Urothelium cell line (cell line): ENCODE data around the gene HDGF.

Experiments
- DNase-seq: peaks from one replicate; pipeline ENCODE4 v3.0.0; 2011; ENCODE audit warnings: low spot score, mixed read lengths
- FAIRE-seq: peaks from 2 replicates; lab custom pipeline; 2011; peaks lifted over from hg19 to GRCh38; lab: Jason Lieb, UNC

The HDGF gene

DNA sequence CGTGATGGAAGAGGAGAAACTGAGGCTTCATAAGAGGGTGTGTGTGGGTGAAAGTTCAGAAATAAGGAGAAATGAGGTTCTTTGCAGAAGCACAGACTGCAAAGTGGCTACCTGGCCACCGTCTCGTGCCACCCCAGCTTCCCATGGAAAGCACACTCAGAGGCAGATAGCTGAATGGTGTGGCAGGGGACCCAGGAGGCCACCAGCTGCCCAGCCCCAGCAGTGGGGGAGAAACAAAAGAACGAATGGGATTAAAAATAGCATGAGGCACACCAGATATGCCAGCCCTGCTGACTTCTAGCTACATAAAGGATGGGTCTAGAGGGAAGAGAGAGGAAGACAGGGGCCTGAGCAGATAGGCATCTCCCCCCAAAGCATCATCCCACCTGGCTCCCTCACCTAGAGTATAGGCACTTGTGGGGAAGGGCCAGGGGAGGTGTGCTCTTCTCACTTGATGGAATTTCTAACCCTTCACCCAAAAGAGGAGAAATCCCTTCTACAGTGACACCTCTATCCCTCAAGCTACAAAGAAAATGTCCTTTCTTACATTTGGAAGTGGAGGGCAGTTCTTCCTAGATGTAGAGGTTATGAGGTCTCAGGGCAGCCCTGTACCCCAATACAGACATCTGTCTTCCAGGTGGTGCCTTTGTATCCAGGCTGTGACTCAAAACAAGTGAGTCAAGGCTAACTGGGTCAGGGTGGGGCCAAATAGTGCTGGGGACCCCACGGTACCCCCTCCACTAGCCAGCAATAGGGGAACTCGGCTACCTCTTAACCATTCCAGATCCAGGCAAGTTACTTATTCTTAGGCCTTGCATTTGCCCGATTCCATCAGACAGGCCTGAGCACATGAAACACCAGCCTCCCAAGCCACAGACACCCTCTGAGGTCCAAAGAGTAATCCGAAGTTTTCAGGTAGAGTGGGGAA is 3.5 kb downstream of the HDGF start:
- no peak for FAIRE-seq
- DNase-seq, result no peak

DNA sequence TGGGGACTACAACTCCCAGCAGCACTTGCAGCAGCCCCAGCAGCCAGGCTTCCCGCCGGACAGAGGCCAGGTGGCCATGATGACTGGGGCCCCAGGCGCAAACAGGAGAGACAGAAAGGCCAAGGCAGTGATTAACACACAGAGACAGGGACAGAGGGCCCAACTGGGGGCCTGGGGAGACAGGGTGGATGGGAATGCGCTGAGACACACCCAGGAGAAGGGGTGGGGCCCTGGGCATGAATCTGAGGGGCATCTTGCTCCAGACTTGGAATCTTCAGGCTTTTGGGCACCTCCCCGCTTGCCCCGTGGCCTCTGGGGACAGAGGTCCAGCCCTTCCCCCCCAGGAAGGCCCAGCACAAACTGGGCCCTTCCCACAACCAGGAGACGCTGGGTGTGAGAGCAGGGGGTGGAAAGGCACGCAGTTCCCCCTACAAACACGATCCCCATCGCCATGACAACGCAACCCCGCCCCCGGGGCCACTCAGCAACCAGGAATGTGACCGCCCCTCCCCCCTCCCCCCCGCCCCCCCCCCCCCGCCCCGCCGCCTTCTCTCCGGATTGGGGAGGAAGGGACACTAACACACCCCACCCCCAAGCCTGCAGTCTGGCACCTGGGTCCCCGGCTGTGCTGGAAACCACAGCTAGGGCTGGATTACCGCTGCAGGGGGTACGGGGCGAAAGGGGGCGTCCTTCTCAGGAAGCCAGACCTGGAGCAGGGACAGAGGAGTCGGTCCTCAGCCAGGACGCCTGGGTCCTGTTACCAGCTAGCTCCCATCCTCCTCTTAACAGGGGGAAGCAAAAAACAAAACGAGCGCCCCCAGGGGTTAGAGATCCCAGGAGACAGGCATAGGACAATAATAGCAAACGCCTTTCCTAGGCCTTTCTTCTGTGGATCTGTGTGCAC is 4.5 kb downstream of the HDGF start:
- DNase-seq (peak; percentile 89), FAIRE-seq (no peak)

DNA sequence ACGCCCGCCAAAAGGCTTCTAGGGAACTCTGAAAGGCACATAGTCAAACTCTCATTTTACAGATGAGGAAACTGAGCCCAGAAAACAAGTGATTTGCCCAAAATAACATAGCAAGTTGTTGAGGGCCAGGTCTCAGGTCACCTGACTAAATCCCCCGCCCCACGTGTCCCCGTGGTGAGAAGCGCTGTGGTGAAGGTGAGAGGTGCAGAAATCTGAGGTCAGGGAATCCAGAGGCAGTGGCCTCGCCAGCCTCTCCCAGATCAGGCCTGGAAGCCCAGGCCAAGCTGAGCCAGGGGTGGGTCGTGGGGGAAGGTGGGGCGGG is 5.1 kb downstream of the HDGF start:
- FAIRE-seq (no peak), DNase-seq (no peak)

DNA sequence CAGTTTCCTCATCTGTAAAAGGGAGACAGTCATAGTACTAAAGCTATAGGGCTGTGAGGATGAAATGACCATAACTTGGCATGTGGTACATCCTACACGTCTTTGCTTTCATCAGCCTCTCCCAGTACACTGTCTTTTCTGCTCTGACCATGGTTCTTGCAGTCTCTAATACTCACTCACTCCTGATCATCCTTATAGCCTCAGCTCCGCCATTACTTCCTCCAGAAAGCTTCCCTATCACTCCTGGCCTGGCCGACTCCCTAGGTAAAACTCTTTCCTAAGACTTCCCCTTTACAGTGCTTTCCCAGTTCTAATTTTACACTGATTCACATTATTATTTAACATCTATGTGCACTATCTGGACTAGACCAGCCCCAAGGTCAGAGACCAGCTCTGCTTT is 5.6 kb downstream of the HDGF start:
- FAIRE-seq, result no peak

DNA sequence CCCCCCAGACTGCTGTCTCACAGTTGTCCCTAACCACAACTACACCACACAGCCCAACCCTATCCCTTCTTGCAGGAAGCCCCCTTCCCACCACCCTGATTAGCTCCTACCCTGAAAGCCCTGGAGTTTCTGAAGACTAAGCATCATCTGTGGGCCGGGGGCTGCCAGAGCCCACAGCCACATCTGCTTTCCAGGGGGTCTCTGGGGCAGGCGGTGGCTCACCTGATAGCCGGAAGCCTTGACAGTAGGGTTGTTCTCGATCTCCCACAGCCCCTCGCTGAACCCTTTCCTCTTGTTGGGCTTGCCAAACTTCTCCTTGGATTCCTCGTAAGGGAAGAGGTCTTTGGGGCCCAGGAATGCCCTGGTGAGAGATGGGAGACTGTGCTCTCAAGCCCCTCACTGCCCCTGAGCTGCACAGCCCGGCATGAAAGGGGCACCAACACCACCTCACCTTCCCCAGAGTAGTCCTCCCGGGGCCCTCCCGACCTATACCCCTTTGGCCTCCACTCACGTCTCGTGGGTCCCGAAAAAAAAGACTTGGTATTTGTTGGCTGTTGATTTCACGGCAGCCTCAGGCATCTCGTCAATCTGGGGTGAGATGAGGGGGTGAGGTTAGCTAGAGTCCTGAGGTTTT is 6.6 kb downstream of the HDGF start:
- DNase-seq (no peak), FAIRE-seq (no peak)

More for the DNA sequence above, 5.6 kb downstream of the HDGF start:
- no peak for DNase-seq

DNA sequence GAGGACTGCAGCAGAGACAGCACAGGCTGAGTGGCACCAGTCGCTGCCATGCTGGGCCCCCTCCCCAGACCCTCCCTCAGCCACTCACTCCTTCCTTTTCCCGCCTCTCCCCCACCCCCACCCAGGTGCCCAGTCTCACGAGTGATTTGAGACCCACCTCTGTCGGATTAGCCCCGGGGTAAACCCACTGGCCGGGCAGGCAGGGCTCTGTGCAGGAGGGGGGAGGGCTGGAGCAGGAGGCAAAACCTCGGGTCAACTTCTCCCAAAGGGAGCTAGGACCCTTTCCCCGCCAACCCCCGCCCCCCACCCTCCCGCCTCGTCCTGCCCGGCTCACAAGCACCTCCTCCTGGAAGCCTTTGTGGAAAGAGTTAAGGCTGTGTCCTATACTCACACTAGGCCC is 7.1 kb downstream of the HDGF start:
- no peak for DNase-seq
- FAIRE-seq, result no peak

DNA sequence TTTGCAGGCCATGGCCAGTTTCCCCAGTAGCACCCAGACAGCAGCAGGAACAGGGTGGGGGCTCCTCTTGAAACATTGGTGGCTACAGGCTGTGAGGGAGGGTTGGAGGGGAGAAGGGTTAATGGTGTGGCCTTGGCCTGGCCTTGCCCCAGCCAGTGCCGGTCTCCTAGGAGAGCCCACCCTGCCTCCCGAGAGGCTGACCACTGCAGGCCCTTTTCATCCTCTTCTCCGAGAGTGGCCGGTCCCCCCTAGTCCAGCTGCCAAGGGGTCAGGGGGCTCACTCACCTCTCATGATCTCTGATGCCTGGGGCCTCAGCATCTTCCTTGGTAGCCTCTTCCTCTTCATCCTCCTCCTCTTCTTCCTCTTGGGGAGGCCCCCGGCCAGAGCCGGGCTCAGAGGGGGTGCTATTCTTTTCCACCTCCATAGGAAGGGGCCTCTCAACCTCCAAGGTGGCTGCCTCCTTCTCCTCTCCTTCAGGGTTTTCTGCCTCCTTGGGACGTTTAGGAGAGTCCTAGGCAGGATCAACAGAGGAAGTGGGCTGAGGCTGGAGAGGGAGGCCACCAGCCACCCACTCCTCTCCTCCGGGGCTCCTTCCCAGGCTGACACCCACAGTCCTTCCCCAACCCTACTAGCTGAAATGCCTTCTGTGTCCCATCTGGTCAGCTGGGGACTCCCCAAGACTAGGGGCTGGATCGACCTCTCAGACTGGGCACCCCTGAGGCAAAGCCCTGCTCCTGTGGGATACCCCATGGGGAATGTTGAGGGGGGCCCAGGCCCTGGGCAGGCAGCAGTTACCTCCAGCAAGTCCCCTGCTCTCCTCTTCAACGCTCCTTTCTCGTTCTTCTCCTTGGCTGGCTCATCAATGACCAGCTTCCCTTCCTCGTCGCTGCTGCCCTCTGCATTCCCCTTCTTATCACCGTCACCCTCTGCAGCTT is 7.8 kb downstream of the HDGF start:
- no peak for FAIRE-seq
- no peak for DNase-seq

DNA sequence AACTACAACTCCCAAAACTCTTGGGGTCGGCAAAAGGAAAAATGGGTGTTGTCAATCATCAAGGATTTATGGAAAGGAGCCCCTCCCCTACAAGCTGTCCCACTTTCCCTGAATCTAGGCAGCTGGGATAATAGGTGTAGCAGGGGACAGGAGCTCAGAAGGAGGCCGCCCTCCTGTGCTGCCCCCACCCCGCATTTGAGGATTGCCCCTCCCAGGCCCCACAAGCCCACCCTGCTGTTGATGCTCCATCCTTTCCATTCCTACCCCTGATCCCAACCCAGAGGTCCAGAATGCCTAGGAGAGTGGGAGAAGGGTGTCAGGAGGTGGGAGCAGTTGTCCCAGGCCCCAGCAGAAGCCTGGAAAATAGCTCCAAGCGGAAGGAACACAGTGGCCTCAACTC is 8.7 kb downstream of the HDGF start:
- DNase-seq (no peak), FAIRE-seq (no peak)

DNA sequence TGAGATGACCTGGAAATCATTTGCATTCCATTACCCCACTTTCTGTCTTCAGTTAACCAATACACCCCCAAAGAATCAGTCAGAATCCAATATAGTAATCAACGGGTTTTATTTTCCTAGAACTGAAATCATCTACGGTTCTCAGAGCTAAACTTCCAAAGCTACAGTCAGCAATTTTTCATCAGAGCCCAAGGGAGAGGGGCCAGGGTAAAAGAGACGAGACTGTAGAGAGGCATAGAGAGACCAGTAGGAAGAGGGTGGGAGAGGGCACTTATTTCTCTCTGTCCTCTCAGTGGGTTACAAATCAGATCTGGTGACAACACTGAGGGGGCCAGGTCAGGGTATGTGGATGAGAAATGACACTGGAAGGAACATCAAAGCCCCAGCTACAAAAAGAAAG is 9.5 kb downstream of the HDGF start:
- no peak for FAIRE-seq

DNA sequence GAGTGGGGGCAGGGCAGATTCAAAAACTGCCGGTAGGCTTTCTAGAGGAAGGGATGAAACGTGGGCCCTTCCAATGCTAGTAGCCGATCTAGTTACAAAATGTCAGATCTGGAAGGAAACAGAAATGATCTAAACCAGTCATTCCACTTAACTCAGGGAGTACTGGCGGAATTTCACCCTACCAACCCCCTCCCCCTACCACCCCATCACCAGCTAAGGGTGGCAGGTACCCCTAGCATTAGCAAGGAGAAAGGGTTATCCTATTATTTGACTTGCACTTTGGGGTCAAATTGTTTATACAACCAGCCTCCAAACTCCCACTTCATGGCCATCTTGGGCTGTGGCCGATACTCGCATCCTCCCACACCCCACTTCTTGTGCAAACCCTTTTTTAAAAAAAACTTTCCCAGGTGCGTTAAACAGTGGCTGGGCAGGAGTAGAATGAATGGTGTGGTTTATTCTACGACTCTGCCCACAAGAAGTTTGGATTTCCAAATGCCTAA is 9.9 kb downstream of the HDGF start:
- DNase-seq (no peak), FAIRE-seq (no peak)

More for the DNA sequence above, 9.5 kb downstream of the HDGF start:
- no peak for DNase-seq

DNA sequence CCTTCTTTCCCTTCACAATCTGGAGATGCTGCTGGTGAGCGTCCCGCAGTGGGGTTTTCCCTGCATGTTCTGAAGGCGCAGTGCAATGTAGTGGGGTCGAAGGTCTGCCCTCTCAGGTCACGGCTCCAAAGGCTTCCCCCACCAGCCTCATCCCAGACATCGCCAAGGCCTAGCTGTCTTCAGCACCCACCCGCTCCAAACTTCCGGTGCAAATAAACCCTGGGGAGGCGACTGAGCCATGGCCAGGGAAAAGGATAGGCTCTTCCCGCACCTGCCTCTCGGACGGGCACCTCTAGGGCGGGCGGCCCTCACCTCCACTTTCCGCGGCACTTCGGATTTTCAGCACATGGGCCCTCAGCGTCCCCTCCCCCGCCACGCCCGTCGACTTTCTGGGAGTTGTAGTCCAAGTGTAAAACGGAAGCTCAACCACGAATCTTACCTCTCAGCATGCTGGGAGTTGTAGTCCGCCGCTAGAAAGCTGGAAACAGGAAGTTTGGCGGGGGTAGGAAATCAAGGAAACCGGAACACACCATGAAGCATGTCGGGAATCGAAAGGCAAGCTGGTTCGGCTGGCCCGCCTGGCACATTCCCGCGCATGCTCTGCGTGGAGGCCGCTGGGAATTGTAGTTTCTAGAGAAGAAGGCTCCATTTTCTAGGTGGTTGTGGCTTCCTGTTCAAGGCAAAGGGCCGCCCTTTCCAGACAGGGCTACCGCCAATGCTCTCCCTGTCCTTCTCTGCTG is 10.6 kb downstream of the HDGF start, which contains the start of gene MRPL24:
MRPL24 (minus strand) TSS at position 348 of the 740 bp plus-strand sequence. CDS start 2,384 bp downstream, outside the sequence.
- FAIRE-seq (no peak), DNase-seq (peak; percentile 95)

DNA sequence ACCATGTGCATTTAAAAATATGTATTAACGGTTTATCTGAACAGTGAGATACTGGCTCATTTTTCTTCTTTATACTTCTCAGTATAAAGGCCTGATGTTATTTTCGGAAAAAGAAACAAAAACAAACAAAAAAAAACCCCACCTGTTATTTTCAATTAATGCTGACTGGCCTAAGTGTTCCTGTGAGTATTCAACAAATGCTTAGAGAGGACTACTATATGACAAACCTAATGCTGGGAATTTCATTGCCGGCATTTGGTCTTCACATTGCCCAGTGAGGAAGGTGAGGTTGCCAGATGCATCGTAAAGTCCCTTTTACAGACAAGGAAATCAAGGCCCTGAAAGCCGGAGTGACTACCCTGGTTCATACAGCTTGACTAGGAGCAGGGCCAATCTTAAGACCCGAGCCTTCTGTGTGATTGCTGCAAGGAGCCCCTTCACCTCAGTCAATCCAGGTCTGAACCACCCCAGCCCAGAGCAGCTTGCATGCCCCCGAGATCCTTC is 11.2 kb downstream of the HDGF start:
- FAIRE-seq, result no peak
- no peak for DNase-seq

DNA sequence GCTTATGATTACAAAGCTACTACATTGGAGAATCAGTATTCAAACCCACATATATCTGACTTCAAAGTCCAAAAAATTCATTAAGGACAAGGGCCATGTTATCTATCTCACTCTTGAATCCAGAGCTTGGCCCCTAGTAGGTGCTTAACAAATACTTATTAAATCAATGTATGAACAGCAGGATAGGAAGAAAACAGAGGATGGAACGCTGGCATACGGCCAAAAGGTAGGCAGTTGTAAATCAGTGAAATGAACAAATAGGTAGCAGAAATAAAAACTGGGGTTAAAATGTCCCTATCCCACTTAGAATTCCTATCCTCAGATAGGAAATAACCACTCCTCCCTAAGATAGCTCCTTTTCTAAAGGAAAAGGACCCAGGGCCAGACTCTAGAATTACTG is 12.6 kb downstream of the HDGF start:
- FAIRE-seq, result no peak
- DNase-seq, result no peak

DNA sequence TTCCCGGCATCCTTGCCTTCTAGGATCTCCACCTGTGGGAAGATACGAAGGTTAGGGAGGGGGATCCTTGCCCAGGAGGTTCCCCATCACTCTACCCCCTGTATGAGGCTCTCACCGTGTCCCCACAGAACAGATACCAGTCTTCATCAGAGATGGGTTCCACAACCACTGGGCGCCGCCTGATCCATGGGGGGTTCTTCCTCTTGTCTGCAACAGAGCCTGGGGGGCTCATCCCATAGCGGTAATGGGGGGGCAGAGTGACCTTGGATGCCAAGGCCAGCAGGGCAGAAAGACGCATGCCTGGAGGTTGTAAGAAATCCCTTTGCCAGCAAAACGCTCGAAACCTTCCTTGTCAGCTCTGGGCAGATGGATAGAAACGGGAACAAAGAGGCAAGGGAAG is 13.1 kb downstream of the HDGF start:
- DNase-seq (no peak), FAIRE-seq (no peak)

DNA sequence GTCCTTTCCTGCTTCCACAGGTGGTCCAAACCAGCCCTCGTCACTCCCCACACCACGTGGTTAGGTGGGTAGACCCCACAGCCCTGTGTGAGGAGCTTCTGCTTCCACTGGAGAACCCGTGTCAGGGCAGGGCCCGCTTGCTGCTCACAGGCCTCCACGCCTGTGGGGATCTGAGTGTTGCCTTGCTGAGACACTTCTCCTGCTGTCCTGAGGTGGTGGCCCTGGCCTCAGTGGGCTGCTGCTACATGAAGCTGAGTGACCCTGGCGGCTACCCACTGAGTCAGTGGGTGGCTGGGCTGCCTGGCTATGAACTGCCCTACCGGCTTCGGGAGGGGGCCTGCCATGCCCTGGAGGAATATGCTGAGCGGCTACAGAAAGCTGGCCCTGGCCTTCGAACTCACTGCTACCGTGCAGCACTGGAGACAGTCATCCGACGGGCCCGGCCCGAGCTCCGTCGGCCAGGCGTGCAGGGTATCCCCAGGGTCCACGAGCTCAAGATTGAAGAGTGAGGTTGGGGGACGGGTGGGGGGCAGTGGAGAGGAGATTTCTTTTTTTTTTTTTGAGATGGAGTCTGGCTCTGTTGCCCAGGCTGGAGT is 17.4 kb downstream of the HDGF start:
- DNase-seq (no peak), FAIRE-seq (no peak)

DNA sequence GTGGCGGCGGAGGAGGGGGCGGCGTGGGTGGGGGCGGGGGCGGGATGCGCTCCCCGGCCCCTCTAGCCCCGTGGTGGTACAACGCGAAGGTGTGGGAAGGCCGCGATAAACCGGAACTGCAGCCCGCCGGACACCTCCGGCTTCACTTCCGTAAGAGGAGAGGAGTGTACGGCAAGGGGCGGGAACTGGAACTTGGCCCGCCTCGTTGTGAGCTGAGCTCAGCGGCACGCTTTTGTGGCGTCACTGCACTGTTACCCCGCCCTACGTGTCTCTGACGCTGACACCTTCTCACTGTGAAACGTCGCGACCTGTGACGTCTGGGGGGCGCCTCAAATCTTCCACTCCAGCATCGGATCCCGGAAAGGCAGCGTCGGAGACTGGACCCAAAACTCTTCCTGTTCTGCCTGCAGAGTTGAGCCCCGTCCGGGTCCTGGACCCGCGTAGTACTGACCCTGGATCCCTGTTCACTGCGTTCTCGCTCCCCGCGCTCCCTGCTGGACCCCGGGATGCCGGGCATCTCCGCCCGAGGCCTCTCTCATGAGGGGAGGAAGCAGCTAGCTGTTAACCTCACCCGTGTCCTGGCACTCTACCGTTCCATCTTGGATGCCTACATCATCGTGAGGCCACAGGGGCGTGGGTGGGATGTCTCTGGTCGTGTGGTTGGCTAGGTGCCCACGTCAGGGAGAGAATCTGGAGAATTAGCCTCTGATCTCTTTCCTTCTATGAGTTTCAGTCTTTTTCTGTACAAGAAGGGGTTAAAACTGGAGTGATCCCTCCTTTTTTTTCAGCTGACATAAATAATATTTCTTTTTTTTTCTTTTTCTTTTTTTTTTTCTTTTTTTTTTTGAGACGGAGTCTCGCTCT is 22.6 kb downstream of the HDGF start, which contains the start of gene ISG20L2:
ISG20L2 (minus strand) TSS at position 168 of the 864 bp plus-strand sequence. CDS start 1,114 bp downstream, outside the sequence.
- peak; percentile 13 for FAIRE-seq

DNA sequence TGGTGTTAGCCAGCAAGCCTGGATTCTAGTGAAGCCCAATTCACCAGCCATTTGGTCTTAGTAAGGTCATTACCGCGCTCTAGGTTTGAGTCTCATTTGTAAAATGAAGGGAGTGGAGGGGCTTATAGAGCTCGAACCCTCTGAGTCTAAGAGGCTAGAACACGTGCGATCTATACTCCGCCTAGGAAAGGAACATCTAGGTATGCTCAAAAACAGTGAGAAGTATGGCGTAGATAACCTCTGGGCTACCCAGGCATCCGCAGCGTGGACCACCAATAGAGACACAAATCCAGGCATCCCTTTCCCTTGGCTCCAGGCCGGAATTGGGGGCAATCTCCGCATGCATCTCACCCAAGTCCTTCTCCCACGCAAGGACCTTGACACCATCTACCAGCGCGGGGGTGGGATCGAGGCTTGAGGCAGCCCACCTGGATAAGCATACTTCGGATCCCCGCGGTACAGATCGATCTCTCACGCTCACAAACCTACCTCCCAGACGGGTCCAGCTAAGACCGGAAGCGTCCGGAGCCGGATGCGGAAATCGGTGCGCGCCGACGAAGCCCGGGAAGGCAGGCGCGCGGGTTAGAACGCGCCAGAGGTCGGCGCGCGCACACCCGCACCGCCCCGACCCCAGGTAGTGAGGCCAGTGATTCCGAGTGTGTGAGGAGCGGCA is 23.4 kb downstream of the HDGF start, which contains the start of gene METTL25B:
METTL25B (plus strand) TSS at position 544 of the 673 bp plus-strand sequence. CDS start 636 bp downstream, outside the sequence.
- no peak for FAIRE-seq

More for the DNA sequence above, 22.6 kb downstream of the HDGF start, which contains the start of gene ISG20L2:
- DNase-seq, result peak; percentile 94

More for the DNA sequence above, 23.4 kb downstream of the HDGF start, which contains the start of gene METTL25B:
- DNase-seq, result peak; percentile 86
